H1 (cell line): ENCODE results near the gene DMWD.

Experiments used
- EZH2 ChIP-seq: fragments of 200-600 bp; sonication (generic); IDR thresholded peaks from 2 replicates; pipeline ENCODE4 v1.7.1; 2012; ENCODE audit warnings: low read depth, mild to moderate bottlenecking, moderate library complexity, low read length, inconsistent platforms; ENCODE audit not compliant: severe bottlenecking
- MAFK ChIP-seq: IDR thresholded peaks from 2 replicates; pipeline ENCODE4 v1.6.1; 2012; ENCODE audit warnings: low read depth, mild to moderate bottlenecking, improper control_type of control experiment, low read length
- POLR2A ChIP-seq, 2 experiments: IDR thresholded peaks; 1 replicate in 1 of 2; 2 replicates in 1 of 2; pipeline ENCODE4 v1.6.1; 2011; ENCODE audit warnings: low read depth in 2 of 2, low read length in 2 of 2, mild to moderate bottlenecking in 2 of 2; ENCODE audit errors: control extremely low read depth in 1 of 2

DNA sequence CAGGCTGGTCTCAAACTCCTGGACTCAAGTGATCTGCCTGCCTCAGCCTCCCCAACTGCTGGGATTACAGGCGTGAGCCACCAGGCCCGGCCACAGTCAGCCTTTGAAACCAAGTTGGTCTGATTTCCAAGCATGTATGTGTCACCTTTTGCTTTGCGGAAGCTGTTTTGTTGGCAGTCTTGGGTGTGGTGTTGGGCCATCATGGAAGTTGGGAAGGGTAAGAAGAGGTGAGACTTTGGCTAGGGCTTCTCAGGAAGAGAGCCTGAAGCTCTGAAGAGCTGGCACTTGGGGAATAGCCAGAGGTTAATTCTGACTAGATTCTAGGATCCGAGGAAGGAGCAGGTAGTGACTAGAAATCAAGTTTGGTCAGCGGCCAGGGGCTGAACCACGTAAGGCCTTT lies 19.7 kb upstream of the DMWD start:
- TF ChIP-seq MAFK (no peak), POLR2A (IDR thresholded peaks at IDR 0.05; ENCODE audit: control extremely low read depth in 1 of 2, low read depth in 2 of 2, low read length in 2 of 2) (no peak), EZH2 (no peak)
